NCI-H510A (cell line): ENCODE data around the gene PCK1.

Experiments used
- DNase-seq: peaks from one replicate; lab custom pipeline; 2025; lab: John Stamatoyannopoulos, UW

PCK1 gene

DNA sequence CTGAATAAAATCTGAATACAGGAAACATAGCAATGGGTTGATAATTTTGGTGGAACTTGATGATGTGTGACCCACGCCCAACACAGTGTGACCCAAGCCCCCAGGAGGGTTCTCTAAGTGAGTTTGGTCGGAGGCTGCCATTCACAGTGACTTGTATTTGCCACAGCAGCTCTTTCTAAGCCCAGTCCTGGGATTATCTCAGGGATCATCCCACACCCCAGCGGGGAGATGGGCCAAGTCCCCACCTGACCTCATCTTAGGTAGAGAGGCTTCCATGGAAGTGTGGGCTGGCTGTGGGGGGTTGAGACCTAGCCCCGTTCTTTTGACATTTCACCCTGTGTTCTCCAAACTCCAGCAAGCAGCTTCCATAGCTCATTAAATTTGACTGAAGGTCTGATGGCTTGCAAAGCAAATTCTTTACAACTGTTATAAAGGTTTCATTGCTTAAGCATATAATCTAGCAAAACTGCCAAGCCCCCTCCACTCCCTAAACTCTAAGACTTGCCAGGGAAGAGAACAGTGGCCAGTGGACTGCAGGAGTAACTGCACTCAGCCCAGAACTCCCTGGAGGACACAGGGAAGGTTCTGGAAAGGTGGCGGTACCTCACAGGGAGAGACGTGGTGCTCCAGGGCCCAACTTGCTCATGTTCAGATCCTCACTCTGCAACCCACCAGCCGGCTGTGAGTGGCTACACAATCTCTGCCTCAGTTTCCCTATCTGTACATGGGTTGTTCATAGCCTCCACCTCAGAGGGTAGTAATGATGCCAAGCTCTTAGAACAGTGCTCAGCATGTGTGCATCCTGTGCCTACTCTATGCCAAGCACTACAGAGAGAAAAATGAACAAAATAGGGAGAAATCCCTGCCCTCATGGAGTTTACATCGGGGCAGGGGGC lies 1.0 kb upstream of the PCK1 start:
- no peak for DNase-seq

DNA sequence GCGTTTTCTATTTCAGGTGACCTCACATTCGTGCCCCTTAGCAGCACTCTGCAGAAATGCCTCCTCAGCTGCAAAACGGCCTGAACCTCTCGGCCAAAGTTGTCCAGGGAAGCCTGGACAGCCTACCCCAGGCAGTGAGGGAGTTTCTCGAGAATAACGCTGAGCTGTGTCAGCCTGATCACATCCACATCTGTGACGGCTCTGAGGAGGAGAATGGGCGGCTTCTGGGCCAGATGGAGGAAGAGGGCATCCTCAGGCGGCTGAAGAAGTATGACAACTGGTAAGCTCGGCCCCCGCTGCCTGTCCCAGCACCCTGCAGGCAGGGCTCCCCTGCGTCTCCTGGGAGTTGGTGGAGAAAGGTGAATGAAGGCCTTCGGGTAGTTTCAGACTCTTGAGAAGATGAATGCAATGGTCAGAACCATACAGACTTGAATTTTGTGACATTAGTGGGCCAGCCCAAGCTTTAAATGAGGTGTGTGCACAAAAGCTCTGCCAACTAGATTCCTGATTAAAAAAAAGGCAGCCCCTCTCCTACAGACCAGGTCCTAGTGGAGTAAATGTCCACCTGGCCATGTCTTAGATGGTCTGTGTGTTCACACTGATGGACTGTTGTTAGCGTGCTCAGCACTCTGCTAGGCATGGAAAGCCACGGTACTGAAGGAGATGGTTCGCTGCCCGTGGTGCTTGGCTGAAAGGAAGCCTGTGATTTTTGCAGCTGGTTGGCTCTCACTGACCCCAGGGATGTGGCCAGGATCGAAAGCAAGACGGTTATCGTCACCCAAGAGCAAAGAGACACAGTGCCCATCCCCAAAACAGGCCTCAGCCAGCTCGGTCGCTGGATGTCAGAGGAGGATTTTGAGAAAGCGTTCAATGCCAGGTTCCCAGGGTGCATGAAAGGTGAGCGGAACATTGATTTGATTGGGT lies 708 bp downstream of the PCK1 start:
- DNase-seq, result no peak

DNA sequence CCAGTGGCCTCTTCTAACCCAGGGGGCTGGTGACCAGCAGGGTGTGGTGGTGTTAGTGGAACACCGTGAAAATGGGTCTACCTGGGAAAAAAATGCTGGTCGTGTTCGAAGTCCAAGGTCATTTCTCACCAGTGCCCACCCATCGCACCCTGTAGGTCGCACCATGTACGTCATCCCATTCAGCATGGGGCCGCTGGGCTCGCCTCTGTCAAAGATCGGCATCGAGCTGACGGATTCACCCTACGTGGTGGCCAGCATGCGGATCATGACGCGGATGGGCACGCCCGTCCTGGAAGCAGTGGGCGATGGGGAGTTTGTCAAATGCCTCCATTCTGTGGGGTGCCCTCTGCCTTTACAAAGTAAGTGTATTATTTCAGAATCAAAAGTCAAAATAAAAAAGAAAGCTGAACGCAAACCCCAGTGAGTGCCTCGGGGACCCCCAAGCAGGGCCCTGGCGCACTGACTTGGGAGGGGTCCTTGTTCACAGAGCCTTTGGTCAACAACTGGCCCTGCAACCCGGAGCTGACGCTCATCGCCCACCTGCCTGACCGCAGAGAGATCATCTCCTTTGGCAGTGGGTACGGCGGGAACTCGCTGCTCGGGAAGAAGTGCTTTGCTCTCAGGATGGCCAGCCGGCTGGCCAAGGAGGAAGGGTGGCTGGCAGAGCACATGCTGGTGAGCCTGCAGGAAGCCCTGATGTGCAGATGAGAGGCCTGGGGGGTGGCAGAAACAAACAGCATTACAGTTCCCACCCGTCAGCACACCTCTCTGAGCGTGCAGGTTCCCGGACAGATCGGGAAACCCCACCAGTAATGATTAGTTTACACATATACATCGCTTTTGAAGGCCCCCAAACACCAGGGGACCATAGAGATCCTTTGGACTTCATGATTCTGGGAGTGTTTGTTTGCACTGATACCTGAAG lies 1.9 kb downstream of the PCK1 start:
- DNase-seq, result no peak

GRCh38 chr20:57563522-57563921 lies 2.6 kb downstream of the PCK1 start:
- DNase-seq, result no peak

DNA sequence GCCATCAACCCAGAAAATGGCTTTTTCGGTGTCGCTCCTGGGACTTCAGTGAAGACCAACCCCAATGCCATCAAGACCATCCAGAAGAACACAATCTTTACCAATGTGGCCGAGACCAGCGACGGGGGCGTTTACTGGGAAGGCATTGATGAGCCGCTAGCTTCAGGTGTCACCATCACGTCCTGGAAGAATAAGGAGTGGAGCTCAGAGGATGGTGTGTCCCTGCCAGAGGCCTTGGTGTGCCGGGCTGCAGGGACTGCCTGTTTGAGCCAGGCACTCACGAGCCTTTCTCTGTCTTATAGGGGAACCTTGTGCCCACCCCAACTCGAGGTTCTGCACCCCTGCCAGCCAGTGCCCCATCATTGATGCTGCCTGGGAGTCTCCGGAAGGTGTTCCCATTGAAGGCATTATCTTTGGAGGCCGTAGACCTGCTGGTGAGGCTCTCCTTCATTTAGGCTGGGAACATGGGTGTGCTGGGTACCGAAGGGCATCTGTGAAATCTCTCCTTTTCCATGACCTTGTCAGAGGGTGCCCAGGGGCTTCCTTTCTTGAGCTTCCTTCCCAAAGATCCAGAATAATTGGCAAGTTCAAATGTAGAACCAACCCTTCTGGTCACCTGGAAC lies 3.4 kb downstream of the PCK1 start:
- no peak for DNase-seq

- no peak for DNase-seq
Observed at GRCh38 chr20:57564951-57565642, 4.2 kb downstream of the PCK1 start.

GRCh38 chr20:57566399-57566798 lies 5.5 kb downstream of the PCK1 start:
- no peak for DNase-seq

DNA sequence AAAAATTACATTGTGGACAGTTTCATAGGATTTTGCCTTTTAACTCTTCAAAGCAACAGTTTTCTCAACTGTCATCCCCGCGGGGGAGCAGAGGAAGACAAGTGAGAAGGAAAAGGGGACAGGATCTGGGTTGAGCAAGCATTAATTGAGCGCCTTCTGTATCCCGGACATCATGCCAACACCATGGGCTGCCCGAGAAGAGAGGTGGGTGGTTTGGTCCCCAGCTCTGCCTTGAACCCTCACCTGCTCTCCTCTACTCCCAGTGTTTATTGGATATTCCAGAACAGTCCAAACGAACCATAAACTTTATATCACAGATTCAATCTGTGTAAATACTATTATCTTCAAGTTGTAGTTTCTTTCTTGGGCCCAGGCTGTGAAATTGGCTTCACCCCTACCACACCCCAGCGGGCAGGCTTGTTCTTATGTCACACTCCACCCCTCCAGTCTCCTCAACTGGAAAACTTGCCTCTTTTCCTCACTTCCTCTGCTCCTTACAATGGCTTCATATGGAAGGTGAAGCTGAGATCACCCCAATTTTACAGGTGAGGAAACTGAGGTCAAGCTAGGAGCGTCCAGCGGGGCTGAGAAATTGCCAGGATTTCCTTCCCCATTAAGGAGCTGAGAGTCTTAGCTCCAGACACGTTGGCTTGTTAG lies 6.0 kb downstream of the PCK1 start:
- DNase-seq, result no peak

DNA sequence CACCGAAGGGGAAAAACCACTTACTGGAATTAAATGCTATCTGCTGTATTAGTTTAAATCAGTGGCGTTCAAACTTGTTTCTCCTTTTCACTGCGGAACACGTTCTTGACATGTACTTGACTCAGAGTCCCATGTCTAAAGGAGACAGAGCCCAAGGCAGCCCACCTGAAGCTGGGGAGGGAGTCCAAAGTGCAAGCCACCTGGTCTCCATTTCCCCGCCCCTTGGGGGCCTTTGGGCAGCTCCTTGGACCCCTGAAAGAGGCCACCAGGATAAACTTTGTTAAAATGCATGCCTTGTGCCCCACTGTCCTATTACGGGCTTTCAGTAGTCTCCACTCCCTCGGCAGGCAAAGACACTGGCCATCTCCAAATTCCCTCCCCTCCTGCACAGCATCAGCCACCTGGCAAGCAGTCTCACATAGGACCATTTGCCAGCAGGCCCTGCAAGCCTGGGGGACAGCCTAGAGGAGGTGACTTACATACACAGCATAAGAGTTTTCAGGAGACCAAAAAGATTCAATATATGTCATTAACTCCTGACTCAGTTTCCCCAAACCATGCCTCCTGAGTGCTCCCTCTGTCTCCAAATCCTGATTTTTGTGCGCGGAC lies 6.7 kb downstream of the PCK1 start:
- DNase-seq, result no peak

DNA sequence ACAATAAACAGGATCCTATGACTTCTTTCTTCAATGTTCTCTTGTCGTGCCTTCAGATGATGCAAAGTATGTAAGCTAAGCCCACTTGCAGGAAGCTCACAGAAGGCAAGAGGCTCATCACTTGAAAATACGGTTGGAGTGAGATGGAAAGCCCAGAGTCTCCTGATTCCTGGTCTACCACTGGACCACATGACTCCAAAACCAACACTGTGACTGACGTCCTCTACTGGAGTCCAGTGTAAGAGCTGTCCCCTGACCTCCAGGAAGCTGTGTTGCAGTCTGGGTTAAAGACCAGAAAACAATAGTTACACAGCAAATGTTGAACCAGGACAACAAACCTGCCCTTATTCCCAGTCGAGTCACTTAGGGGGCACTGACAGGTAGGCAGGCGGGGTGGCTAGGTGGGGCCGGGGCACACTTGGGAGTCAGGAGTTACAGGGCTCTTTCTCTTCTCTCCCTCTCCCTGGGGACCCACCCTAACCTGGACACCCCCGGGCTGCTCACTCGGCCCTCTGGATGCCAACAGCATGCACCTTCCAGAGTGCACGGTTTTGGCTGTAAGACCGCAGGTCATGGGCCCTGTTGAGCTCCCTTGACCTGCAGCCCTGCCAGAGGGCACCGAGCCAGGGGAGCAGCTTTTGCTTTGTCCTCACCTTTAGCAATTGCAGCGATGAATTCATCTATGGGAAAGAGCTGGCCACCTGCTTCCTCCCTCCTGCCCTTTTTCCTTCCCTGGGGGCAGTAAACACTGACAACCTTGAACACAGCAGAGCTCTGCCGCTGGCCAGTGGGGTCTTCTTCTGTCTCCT lies 7.4 kb downstream of the PCK1 start:
- no peak for DNase-seq

DNA sequence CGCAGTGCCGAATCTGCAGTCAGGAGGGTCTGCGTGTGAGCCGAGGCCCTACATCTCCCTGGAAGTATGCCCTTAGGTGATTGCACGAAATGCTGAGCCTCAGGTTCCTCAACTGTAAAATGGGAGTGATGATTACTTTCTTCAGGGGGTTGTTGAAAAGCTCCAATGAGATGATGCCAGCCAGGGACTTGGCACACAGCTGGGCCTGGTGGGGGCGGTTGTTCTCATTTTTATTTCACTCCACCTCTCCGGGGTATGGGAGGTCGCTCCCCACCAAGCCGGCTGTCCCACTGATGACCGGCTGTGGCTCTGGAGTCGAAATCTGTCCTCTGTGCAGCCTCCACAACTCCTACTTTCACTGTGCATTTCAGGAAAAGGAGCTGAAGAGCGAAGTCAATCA lies 8.1 kb downstream of the PCK1 start:
- DNase-seq, result no peak

- no peak for DNase-seq
Observed at GRCh38 chr20:57570145-57570850, 9.4 kb downstream of the PCK1 start.

DNA sequence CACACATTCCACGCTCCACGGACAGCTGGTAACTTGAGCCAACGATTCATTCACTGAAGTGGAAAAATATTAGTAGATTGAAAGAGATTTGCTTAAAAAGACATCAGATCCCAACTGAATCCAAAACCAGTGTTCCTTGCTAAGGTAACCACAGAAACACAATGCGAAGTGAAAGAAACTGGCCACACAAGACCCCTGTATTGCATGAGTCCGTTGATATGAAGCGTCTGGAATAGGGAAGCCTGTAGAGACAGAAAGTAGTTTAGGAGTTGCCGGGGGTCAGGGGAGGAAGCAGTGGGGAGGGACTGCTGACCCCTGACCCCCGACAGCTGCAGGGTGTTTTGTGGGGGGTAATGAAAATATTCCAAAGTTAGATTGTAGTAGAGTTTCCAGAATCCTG lies 10.0 kb downstream of the PCK1 start:
- no peak for DNase-seq

GRCh38 chr20:57571782-57572416 lies 11.0 kb downstream of the PCK1 start:
- DNase-seq, result no peak

- DNase-seq, result no peak
Observed at GRCh38 chr20:57573242-57573641, 12.3 kb downstream of the PCK1 start.

DNA sequence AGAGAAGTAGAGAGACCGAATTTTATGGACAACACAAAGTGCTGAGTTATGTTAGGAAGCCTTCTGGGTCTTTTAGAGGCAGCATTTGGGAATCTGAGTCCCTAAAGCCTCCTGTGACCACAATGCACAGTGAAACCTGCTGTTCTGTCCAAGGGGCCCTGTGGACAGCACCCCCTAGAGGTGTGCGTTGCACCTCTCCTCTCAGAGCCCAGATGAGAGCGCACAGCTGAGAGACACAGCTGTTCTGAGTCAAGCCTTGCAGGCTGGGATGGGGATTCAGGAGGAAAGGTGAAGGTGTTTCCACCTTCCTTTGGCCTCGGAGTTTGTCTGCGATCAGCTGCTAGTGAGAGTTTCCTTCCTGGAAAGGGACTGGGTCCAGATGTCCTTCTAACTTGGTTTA lies 13.0 kb downstream of the PCK1 start:
- no peak for DNase-seq

- DNase-seq, result no peak
Observed at GRCh38 chr20:57574954-57575353, 14.0 kb downstream of the PCK1 start.

DNA sequence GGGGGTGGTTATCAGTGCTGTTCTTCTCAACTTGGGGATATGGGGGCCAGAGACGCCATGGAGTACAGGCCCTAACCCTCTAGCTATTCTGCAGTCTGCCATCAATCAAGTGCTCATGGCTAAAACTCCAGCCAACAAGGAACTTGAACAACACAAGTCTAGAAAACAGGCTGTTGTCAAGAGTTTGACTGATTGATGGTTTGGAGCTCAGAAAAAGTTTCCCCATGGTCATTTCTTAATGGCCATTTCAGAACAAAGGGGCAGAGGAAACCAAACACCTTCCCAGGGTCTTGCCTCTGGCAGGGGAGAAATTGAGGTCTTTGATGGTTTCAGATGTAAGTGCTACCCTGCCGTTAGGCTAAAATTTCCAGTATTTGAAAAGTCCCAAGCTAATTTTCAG lies 15.1 kb downstream of the PCK1 start:
- no peak for DNase-seq
